Measurements from ENCODE around the gene MYO3B.

The MYO3B gene

GRCh38 chr2:170350929-170351826, 173.2 kb downstream of the MYO3B start:
- Histone ChIP-seq H3K9me3 (ENCODE audit: insufficient read depth, low read depth, low read length) (no peaks in the 10 kb centered on the region), H3K4ac (ENCODE audit: low read depth, low read length) (no peak overlapping the region), H3K14ac (ENCODE audit: low read length) (no peak overlapping the region), H3K4me3 (ENCODE audit: low read depth, low read length) (no peak overlapping the region), H3K23ac (ENCODE audit: low read length) (no peak overlapping the region), H4K12ac (ENCODE audit: low read depth, low read length) (no peak overlapping the region), H2AK5ac (ENCODE audit: low read length) (no peak overlapping the region), H2AFZ (ENCODE audit: insufficient read depth, low read length, poor library complexity) (no peak overlapping the region), H3K9ac (ENCODE audit: low read length) (no peak overlapping the region), H3K4me2 (ENCODE audit: low read length) (no peak overlapping the region), H3K18ac (ENCODE audit: low read length) (no peak overlapping the region), H3K79me1 (ENCODE audit: low read length) (no peaks in the 10 kb centered on the region), H4K8ac (ENCODE audit: low read depth, low read length) (no peak overlapping the region), H2BK12ac (ENCODE audit: low read length) (no peak overlapping the region), H2BK5ac (ENCODE audit: low read depth, low read length, poor library complexity) (no peak overlapping the region), H3K4me1 (ENCODE audit: control insufficient read depth in 1 of 2, insufficient read depth in 2 of 2, low read length in 2 of 2) (no peaks in the 10 kb centered on the region), H3K36me3 (ENCODE audit: control insufficient read depth in 1 of 2, insufficient read depth in 2 of 2, low read length in 2 of 2) (no peaks in the 10 kb centered on the region), H3K79me2 (ENCODE audit: control insufficient read depth, insufficient read depth, low read length, poor library complexity) (no peaks in the 10 kb centered on the region), H3K27ac (ENCODE audit: low read depth, low read length) (no peak overlapping the region), H3K27me3 (ENCODE audit: insufficient read depth, low read length) (no peaks in the 10 kb centered on the region), H2BK120ac (ENCODE audit: insufficient read depth, low read length, poor library complexity) (no peak overlapping the region), H4K91ac (ENCODE audit: low read depth, low read length) (no peak overlapping the region)
- WGBS (ENCODE audit: extremely low coverage, insufficient coverage, insufficient read length), result no CpG with 5 or more reads among the region's 4 CpGs
- no peak for DNase-seq

- Histone ChIP-seq H2AK5ac (ENCODE audit: low read length) (no peak overlapping the region), H2AFZ (ENCODE audit: insufficient read depth, low read length, poor library complexity) (no peak overlapping the region), H3K4me3 (ENCODE audit: low read depth, low read length) (no peak overlapping the region), H2BK5ac (ENCODE audit: low read depth, low read length, poor library complexity) (no peak overlapping the region), H4K8ac (ENCODE audit: low read depth, low read length) (no peak overlapping the region), H3K79me1 (ENCODE audit: low read length) (no peaks in the 10 kb centered on the region), H3K9ac (ENCODE audit: low read length) (no peak overlapping the region), H3K27ac (ENCODE audit: low read depth, low read length) (no peak overlapping the region), H3K4me1 (ENCODE audit: control insufficient read depth in 1 of 2, insufficient read depth in 2 of 2, low read length in 2 of 2) (no peaks in the 10 kb centered on the region), H3K79me2 (ENCODE audit: control insufficient read depth, insufficient read depth, low read length, poor library complexity) (no peaks in the 10 kb centered on the region), H4K12ac (ENCODE audit: low read depth, low read length) (no peak overlapping the region), H3K9me3 (ENCODE audit: insufficient read depth, low read depth, low read length) (no peaks in the 10 kb centered on the region), H3K27me3 (ENCODE audit: insufficient read depth, low read length) (no peaks in the 10 kb centered on the region), H3K18ac (ENCODE audit: low read length) (no peak overlapping the region), H3K23ac (ENCODE audit: low read length) (no peak overlapping the region), H3K36me3 (ENCODE audit: control insufficient read depth in 1 of 2, insufficient read depth in 2 of 2, low read length in 2 of 2) (no peaks in the 10 kb centered on the region), H2BK12ac (ENCODE audit: low read length) (no peak overlapping the region), H2BK120ac (ENCODE audit: insufficient read depth, low read length, poor library complexity) (no peak overlapping the region), H3K14ac (ENCODE audit: low read length) (no peak overlapping the region), H3K4ac (ENCODE audit: low read depth, low read length) (no peak overlapping the region), H3K4me2 (ENCODE audit: low read length) (no peak overlapping the region), H4K91ac (ENCODE audit: low read depth, low read length) (no peak overlapping the region)
- WGBS (ENCODE audit: extremely low coverage, insufficient coverage, insufficient read length), result no CpG with 5 or more reads among the region's 2 CpGs
- no peak for DNase-seq
These were observed 175.8 kb downstream of the MYO3B start for GRCh38 chr2:170353723-170354122.

- Histone ChIP-seq H4K12ac (ENCODE audit: low read depth, low read length) (no peak overlapping the region), H3K79me2 (ENCODE audit: control insufficient read depth, insufficient read depth, low read length, poor library complexity) (no peaks in the 10 kb centered on the region), H2BK5ac (ENCODE audit: low read depth, low read length, poor library complexity) (no peak overlapping the region), H2AFZ (ENCODE audit: insufficient read depth, low read length, poor library complexity) (no peak overlapping the region), H3K27ac (ENCODE audit: low read depth, low read length) (no peak overlapping the region), H2AK5ac (ENCODE audit: low read length) (no peak overlapping the region), H2BK12ac (ENCODE audit: low read length) (no peak overlapping the region), H3K4me2 (ENCODE audit: low read length) (no peak overlapping the region), H3K4me1 (ENCODE audit: control insufficient read depth in 1 of 2, insufficient read depth in 2 of 2, low read length in 2 of 2) (no peaks in the 10 kb centered on the region), H3K14ac (ENCODE audit: low read length) (no peak overlapping the region), H3K18ac (ENCODE audit: low read length) (no peak overlapping the region), H3K36me3 (ENCODE audit: control insufficient read depth in 1 of 2, insufficient read depth in 2 of 2, low read length in 2 of 2) (no peaks in the 10 kb centered on the region), H3K4ac (ENCODE audit: low read depth, low read length) (no peak overlapping the region), H4K8ac (ENCODE audit: low read depth, low read length) (no peak overlapping the region), H3K79me1 (ENCODE audit: low read length) (no peaks in the 10 kb centered on the region), H4K91ac (ENCODE audit: low read depth, low read length) (no peak overlapping the region), H2BK120ac (ENCODE audit: insufficient read depth, low read length, poor library complexity) (no peak overlapping the region), H3K4me3 (ENCODE audit: low read depth, low read length) (no peak overlapping the region), H3K9me3 (ENCODE audit: insufficient read depth, low read depth, low read length) (no peaks in the 10 kb centered on the region), H3K27me3 (ENCODE audit: insufficient read depth, low read length) (no peaks in the 10 kb centered on the region), H3K9ac (ENCODE audit: low read length) (no peak overlapping the region), H3K23ac (ENCODE audit: low read length) (no peak overlapping the region)
- DNase-seq, result no peak
- WGBS (ENCODE audit: extremely low coverage, insufficient coverage, insufficient read length), result no CpG with 5 or more reads among the region's 2 CpGs
These were observed 176.4 kb downstream of the MYO3B start for GRCh38 chr2:170354388-170354787.

DNA sequence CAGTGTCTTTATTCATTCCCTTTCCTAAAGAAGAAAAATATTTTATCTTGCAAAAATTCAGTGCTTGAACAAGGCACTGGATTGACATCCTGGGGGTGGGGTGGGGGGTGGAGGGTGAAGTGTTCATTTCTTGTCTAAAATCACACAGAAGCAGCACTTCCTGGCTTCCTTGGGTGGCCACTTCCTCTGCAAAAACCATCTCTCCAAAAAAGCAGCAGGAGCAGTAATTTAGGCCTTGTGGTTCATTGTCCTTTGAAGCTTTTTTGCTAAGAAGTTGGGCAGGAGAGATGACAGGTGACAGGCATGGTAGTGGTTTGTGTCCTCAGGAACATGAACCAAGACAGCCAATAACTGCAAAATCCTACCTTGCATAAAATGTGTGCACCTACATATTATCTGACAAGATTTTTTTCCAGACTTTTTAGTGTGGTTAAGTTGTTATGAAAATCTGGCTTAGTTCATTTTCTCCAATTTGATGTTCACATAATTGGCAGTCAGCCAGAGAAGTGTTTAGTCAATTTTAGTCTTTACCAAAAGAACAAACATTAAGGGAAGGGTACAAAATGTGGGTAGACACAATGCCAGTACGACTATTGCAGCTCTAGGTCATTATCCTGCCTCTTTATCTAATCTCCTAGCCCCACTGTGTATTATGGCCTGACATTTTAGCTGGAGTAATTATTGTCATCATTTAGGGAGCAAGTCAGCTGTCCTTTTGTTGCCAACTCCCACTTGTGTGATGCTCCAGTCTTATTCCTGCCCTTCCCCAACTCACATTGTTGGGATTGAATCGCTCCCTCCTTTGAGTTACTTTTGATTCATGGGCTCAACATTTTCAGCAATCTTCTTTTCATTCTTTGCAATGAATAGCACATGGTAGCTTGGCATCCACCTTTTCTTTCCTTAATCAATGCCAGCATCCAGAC, 177.2 kb downstream of the MYO3B start:
- Histone ChIP-seq H2AK5ac (ENCODE audit: low read length) (no peak overlapping the region), H3K23ac (ENCODE audit: low read length) (no peak overlapping the region), H3K36me3 (ENCODE audit: control insufficient read depth in 1 of 2, insufficient read depth in 2 of 2, low read length in 2 of 2) (no peaks in the 10 kb centered on the region), H3K4me2 (ENCODE audit: low read length) (no peak overlapping the region), H3K18ac (ENCODE audit: low read length) (no peak overlapping the region), H2AFZ (ENCODE audit: insufficient read depth, low read length, poor library complexity) (no peak overlapping the region), H3K4me3 (ENCODE audit: low read depth, low read length) (no peak overlapping the region), H2BK12ac (ENCODE audit: low read length) (no peak overlapping the region), H3K27ac (ENCODE audit: low read depth, low read length) (no peak overlapping the region), H3K79me1 (ENCODE audit: low read length) (no peaks in the 10 kb centered on the region), H2BK120ac (ENCODE audit: insufficient read depth, low read length, poor library complexity) (no peak overlapping the region), H3K4me1 (ENCODE audit: control insufficient read depth in 1 of 2, insufficient read depth in 2 of 2, low read length in 2 of 2) (no peaks in the 10 kb centered on the region), H3K4ac (ENCODE audit: low read depth, low read length) (no peak overlapping the region), H3K9ac (ENCODE audit: low read length) (peak overlapping the region; percentile 26), H3K79me2 (ENCODE audit: control insufficient read depth, insufficient read depth, low read length, poor library complexity) (no peaks in the 10 kb centered on the region), H4K91ac (ENCODE audit: low read depth, low read length) (no peak overlapping the region), H4K8ac (ENCODE audit: low read depth, low read length) (no peak overlapping the region), H3K9me3 (ENCODE audit: insufficient read depth, low read depth, low read length) (no peaks in the 10 kb centered on the region), H3K14ac (ENCODE audit: low read length) (no peak overlapping the region), H2BK5ac (ENCODE audit: low read depth, low read length, poor library complexity) (no peak overlapping the region), H3K27me3 (ENCODE audit: insufficient read depth, low read length) (no peaks in the 10 kb centered on the region), H4K12ac (ENCODE audit: low read depth, low read length) (no peak overlapping the region)
- no CpG with 5 or more reads among the region's 2 CpGs for WGBS (ENCODE audit: extremely low coverage, insufficient coverage, insufficient read length)
- no peak for DNase-seq

All from trophoblast cell (in vitro differentiated cells and primary cell).